ENCODE data around the gene VWF.

DNA sequence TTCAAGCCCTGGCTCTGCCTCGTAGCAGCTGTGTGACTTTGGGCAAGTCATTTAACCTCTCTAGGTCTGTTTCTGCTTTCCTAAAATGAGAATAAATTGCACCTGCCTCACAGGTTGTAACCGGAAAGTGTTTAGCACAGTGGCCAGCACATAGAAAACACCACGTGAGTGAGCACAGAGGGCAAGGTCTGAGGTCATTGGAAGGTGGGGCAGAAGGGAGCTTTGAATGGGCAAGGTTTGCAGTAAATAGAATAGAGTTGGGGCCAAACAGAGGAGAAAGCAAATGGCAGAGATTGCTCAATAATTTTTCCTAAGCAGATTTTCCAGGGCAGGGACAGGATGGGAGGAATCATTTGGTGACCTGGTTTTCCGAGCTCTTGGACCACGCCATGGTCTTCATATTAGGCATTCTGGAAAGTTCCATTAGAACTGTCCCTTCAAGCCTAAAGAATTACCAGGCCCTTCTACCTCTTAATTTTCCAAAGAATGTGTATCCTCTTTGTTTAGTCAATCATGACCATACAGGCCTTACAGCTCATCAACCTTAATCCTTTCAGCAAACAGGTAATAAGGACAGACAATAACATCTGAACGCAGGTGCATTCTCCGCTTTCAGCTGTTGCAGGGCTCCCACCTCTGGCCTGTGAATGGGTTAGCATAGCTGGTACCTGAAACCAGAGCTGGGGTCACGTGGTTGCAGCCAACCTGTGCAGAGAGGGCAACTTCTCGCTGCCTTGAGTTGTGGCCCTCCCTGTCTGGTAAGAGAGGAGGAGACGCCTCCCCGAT lies 53.8 kb downstream of the VWF start:
- TF ChIP-seq, protein P1, sequence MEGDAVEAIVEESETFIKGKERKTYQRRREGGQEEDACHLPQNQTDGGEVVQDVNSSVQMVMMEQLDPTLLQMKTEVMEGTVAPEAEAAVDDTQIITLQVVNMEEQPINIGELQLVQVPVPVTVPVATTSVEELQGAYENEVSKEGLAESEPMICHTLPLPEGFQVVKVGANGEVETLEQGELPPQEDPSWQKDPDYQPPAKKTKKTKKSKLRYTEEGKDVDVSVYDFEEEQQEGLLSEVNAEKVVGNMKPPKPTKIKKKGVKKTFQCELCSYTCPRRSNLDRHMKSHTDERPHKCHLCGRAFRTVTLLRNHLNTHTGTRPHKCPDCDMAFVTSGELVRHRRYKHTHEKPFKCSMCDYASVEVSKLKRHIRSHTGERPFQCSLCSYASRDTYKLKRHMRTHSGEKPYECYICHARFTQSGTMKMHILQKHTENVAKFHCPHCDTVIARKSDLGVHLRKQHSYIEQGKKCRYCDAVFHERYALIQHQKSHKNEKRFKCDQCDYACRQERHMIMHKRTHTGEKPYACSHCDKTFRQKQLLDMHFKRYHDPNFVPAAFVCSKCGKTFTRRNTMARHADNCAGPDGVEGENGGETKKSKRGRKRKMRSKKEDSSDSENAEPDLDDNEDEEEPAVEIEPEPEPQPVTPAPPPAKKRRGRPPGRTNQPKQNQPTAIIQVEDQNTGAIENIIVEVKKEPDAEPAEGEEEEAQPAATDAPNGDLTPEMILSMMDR (IDR thresholded peaks at IDR 0.05): no peak
- TF ChIP-seq POLR2A (IDR thresholded peaks at IDR 0.05): no peak
